HG03442 (cell line): ENCODE data around the gene ARID5B.
A peak's percentile ranks its signal among the peaks of the same experiment; 100 is the strongest.

Experiments
- ATAC-seq: cut with Tn5 transposase; IDR thresholded peaks from one replicate; pipeline ENCODE4 v1.9.1; 2021; ENCODE audit warnings: mild to moderate bottlenecking, moderate library complexity; ENCODE audit not compliant: unreplicated experiment

ARID5B gene

DNA sequence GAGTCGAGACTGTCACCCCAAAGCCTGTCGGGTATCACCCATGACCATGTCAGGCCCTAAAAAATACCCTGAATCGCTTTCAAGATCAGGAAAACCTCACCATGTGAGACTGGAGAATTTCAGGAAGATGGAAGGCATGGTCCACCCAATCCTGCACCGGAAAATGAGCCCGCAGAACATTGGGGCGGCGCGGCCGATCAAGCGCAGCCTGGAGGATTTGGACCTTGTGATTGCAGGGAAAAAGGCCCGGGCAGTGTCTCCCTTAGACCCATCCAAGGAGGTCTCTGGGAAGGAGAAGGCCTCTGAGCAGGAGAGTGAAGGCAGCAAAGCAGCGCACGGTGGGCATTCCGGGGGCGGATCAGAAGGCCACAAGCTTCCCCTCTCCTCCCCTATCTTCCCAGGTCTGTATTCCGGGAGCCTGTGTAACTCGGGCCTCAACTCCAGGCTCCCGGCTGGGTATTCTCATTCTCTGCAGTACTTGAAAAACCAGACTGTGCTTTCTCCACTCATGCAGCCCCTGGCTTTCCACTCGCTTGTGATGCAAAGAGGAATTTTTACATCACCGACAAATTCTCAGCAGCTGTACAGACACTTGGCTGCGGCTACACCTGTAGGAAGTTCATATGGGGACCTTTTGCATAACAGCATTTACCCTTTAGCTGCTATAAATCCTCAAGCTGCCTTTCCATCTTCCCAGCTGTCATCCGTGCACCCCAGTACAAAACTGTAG is 191.0 kb downstream of the ARID5B start:
- ATAC-seq: no peak

DNA sequence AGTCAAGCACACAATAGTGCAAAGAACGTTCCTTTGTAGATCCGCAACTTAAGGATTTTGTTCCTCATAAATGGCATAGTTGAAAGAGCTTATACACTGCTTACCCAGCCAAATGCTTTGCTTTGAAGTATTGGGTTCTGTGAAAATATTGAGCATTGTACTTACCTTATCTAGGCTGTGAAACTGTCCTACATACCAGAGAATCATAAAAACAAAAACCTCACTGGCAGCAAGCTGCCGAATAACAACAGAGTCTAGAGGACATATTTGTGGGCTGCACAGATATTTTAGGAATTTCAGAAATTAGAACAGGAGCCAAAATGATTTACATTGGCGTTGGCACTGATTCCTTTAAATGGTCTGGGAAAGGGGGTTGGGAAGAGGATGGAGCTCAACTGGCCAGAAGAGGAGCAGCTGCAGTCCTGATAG is 192.4 kb downstream of the ARID5B start:
- no peak for ATAC-seq

DNA sequence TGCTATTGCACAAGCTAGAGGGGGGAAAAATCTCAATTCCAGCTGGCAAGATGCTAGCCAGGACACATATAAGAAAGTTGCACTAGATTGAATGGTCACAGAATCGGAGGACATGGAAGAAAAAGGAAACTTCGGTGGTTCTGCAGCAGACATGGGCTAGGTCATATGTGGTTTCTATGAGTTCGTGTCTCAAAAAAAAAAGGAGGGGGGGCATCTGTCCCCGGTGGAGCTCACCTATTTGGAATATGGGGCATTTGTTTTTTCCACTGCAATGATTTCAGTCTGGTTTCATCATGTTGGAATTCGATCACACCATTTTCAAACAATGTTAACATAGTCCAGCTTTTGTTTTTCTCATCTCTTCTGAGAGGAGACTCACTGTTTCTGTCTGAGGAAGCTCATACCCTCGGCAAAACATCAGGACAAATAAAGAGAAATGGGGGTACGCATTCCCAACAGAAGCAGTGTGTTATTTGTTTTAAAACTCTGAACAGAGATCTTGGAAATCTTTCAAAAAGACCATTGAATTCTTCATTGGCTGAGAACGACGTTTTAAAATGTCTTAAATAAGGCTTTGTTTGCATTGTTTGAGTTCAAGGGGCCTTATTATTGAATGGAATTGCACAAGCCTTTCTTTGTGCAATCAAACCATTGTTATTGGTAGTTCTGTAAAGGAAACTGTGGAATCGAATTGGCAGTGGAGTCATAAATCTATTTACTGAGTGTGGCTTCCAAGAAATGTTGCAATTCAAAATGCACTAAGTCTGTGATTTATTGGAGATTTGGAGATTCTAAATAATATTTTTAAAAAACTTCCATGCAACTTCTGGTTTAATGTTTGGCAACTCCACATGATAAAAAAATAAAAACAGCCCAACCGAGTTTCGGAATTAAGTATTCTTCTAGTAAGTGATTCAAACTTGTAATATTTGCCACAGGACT is 194.0 kb downstream of the ARID5B start:
- no peak for ATAC-seq

DNA sequence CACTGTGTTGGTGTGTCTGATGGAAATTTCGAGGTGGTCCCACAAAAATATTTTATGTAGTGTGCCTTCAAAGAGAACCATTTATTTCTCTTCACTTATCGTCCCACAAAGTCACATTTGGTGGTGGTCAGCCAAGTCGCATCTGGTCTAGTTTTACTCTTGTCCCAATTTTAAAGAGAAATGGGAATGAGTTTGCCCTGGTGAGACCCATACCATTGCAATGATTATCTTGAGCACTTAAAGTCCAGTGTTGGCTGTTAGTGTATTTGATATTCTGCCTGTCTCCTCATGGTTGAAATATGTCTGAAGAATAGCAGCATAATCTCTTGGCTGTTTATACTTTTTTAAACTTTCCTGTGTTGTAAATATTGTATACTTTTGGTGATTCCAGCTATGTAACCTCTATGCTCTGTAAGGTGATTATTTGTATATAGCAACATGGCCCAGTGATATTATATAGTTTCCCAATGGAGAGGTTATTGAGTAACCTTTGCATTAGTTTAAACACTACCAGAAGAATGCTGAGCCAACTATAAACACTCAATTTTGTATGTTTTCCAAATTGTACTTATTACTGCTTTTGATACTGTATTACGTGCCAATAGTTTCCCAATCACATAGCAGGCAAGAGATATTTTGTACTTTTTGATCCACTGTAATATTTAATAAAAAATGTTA is 194.9 kb downstream of the ARID5B start:
- no peak for ATAC-seq

DNA sequence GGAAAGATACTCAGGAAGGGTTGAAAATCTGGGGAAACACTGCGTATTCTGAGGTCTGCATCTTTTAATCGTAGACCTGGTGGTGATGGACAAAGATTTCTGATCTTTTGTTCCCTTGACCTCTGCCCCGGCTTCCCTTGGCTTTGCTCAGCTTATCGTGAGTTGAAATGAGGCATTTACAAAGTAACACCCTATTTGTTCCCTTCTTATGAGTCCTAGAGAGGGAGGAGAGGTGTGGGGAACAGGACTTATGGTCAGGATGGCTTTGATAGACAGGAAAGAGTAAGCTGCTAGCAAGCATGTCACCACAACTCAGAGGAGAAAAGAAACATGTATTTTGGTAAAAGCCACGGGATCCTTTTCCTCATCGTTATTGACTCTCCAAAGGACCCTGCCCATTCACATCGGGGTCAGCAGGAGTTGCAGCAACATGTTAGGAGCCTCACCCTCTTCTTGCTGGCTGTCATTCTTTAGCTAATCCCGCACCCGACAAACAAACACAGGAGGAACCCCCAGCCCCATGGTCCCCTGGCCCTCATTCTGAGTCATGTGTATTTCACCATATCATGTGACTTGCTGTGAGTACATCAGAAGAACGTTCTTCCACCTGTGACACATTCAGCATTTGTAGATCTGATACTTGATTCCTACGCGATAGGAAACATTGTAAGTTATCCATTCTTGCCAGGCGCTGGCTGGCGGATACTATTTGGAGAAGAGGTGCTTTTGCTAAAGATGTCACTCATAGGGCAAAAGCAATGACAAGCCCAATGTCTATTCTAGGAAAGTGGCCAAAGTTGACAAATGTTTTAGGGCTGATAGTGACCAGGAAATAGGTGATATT is 197.0 kb downstream of the ARID5B start:
- no peak for ATAC-seq

- no peak for ATAC-seq
Measured at GRCh38 chr10:62099299-62099698, 197.8 kb downstream of the ARID5B start.

DNA sequence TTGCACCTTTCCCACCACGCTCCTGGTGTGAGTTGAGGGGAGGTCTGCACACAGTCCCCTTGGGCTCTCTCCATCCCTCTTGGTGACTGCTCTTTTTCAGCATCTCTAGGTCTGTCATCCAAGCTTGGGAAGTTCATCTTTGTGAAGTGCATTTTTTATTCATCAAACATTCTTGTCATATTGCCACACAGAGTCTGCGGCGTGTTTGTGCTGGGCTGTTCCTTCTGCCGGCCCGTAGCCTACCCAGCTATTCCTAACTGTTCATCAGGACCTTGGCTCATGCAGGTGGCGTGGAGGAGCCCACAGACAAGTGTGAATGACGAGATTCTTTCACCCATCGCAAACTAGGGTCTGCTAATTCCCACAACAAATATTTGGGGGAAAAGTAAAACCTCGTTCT is 202.4 kb downstream of the ARID5B start:
- ATAC-seq: no peak

DNA sequence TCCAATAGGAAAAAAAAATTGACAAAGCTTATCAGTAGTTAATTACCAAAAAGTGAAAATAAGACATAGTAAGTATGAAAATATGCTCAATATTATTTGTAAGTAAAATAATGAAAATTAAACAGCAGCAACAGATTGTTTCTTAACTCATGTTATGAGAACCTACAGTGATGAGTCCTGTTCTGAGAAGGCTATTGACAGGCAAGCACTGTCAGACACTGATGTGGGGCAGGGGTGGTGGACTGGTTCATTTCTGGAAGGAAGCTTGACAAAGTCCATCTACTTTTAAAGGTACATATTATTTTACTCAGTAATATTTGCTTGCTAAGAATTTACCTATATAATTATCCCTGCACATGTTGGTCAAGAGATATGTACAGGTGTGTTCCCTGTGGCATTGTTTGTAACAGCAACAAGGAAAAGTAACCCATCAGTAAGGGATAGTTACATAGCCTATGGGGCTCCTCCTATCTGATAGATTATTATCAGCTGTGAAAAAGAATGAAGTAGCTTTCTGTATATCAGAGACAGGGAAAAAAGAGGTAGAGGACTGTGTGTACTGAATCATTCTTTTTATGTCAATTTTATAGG is 205.5 kb downstream of the ARID5B start:
- no peak for ATAC-seq

DNA sequence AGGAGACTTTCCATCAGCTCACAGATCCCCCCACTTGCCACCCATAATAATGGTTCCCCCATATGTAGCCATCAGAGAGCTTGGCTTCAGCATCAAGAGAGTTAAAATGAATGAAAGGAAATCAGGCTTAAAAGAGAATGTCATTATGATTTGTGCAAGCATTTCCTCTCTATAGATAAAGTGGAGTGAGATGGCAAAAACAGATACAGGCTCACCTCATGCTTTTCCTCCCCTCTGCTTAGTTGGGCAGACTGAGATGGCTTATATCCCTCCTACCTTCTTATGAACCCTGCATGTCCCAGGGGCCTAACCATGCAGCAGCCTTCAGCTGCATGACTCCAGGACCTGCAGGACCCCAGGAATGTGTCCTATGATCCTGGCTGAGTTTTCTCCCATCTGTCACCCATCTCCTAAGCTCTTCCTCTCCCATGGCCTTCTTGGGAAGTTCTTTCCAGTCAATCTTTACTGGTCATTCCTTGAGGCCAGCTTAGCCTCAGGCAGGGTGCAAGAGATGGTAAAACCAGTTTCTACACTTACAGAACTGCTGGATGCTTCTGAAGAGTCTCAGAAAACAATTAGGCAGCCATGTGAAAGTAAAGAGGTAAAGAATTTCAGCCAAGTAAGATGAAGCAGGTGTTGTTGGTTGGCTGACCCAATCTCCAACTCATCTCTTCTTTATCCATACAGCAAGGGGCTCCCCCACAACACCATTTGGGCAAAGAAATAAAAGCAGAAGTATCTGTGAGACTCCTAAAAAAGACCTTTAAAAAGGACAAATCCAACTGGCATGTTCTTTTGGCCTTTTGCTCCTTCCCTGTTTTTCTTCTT is 207.5 kb downstream of the ARID5B start:
- ATAC-seq: no peak

GRCh38 chr10:62109587-62110293 is 208.2 kb downstream of the ARID5B start:
- ATAC-seq: peak; percentile 80

GRCh38 chr10:62112300-62112699 is 210.8 kb downstream of the ARID5B start:
- no peak for ATAC-seq

GRCh38 chr10:62112963-62113362 is 211.5 kb downstream of the ARID5B start:
- no peak for ATAC-seq

- no peak for ATAC-seq
Measured at GRCh38 chr10:62113680-62114079, 212.2 kb downstream of the ARID5B start.

DNA sequence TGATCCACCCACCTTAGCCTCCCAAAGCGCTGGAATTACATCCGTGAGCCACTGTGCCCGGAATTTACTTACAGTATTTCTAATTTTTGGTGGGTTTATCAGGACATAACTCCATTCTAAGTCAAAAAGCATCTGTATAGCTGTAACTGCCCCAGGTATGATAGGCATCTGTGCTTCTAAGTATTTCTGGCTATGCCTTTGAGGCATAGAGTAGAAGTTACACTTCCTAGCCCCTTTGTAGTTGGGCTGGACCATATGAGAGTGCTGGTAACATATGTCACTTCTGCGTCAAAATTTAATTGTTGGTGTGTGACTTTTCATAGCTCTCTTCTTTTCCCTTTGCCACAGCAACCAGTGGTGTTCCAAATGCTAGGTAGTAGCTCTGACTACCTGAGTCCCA is 213.8 kb downstream of the ARID5B start:
- no peak for ATAC-seq

DNA sequence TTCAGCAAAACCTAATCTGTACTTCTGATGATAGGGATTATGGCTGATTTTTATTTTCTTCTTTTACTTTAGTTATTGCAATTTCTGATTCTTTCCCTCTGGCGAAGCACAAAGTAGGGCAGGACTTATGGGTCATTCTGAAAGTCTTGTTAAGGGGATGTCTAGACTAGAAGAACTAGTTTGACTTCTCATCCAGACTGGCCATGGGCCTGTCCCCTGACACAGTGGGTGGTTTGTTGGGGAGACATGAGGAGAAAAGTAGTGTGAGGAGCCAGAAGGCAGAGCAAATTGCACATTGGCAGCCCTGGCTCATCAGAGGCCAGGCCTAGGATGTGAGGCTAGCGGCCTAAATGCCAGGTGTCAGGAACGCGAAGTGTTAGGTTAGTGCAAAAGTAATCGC is 214.3 kb downstream of the ARID5B start:
- ATAC-seq: no peak

DNA sequence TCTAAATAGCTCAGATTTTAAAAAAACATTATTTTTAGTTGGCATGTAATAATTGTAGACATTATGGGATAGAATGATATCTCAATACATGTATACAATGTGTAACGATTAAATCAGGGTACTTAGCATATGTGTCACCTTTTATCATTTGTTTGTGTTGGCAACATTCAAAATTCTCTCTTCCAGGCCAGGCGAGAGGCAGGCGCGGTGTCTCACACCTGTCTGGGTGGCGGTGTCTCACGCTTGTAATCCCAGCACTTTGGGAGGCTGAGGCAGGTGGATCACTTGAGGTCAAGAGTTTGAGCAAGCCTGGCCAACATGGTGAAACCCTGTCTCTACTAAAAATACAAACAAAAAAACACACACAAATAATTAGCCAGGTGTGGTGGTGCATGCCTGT is 215.4 kb downstream of the ARID5B start:
- no peak for ATAC-seq

- ATAC-seq: no peak
Measured at GRCh38 chr10:62121187-62121530, 219.7 kb downstream of the ARID5B start.

DNA sequence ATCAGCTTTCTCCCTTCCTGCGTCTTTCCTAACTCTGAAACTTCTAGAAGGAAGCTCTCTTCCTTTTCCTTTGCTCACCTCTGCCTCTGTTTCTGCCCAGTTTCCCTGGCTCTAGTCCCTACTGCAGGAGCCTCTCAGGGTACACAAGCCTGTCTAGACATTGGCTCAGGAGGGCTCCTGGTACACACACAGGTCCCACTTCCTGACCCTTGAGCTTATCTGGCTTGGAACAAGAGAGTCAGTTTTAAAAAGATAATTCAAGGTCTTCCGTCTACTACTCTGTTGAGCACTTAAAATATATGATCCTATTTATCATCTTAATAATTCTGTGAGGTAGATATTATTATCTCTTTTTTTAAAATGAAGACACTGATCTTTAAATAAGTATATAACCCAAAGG is 226.5 kb downstream of the ARID5B start:
- ATAC-seq: no peak

DNA sequence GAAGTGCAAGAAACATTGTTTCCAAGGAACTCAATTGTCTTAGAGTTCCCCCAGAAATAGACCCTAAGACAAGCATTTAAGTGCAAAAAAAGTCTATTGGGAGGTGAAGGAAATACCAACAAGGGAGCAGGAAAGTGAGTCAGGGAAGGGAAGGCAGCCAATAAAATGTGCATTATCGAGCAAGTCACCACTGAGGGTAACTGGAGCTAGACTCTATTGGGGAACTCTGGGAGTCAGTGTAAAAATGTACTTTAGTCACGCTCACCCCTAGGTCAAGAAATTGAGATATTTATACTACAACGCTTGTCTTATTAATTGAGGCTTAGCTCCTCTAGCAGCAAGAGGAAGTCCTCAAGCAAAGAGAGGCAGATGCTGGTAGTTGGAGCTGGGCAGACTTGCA is 229.4 kb downstream of the ARID5B start:
- no peak for ATAC-seq
